Vagina (tissue), 2 donors: Measurements from ENCODE around the gene CELF6.

Experiments used
- CTCF ChIP-seq, 3 experiments: fragments of 450-650 bp in 2 of 3; fragments of 200-600 bp in 1 of 3; sonication (generic) in 1 of 3; IDR thresholded peaks; one replicate each; pipeline ENCODE4 v1.5.1; 2017 to 2019; ENCODE audit warnings: antibody characterized with exemption in 3 of 3, mild to moderate bottlenecking in 2 of 3, moderate library complexity in 2 of 3
- POLR2A ChIP-seq, 2 donors: fragments of 450-650 bp; IDR thresholded peaks; one replicate each; pipeline ENCODE4 v1.6.1; 2017; ENCODE audit warnings: antibody characterized with exemption in 2 of 2, mild to moderate bottlenecking in 2 of 2, moderate library complexity in 2 of 2

GRCh38 chr15:72365844-72366243 is 45.9 kb upstream of the CELF6 start:
- TF ChIP-seq CTCF (IDR thresholded peaks at IDR 0.05) (no peak), POLR2A (IDR thresholded peaks at IDR 0.05) (no peak)
